ENCODE measurements around the gene SH3PXD2A. TPM values are rescaled to one million over a fixed set of nuclear protein-coding genes. Genes with fewer than 3 reads are reported as not detected.

Gene SH3PXD2A
- polyA plus RNA-seq, 1 experiment = 50.2 TPM

GRCh38 chr10:103605359-103606096, 249.8 kb downstream of the SH3PXD2A start:
- no peak overlapping the region for H3K4me3 ChIP-seq (ENCODE audit: low read depth, low read length)
- TF ChIP-seq, protein P1, sequence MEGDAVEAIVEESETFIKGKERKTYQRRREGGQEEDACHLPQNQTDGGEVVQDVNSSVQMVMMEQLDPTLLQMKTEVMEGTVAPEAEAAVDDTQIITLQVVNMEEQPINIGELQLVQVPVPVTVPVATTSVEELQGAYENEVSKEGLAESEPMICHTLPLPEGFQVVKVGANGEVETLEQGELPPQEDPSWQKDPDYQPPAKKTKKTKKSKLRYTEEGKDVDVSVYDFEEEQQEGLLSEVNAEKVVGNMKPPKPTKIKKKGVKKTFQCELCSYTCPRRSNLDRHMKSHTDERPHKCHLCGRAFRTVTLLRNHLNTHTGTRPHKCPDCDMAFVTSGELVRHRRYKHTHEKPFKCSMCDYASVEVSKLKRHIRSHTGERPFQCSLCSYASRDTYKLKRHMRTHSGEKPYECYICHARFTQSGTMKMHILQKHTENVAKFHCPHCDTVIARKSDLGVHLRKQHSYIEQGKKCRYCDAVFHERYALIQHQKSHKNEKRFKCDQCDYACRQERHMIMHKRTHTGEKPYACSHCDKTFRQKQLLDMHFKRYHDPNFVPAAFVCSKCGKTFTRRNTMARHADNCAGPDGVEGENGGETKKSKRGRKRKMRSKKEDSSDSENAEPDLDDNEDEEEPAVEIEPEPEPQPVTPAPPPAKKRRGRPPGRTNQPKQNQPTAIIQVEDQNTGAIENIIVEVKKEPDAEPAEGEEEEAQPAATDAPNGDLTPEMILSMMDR (IDR thresholded peaks at IDR 0.05; ENCODE audit: insufficient read depth, low read depth, low read length) = peak; percentile 90
- CTCF ChIA-PET = interaction anchor here (0.5 to 2.9 kb wide), 26 partner anchors 10 to 484 kb away, joined by 3 to 53 read pairs (median 4); no protein-coding TSS in a partner anchor
- H3K36me3 ChIP-seq (ENCODE audit: control insufficient read depth, insufficient read depth, low read length) = peaks cover 51% of the 10 kb centered on the region
- POLR2A ChIA-PET = no interaction called here
- no peaks in the 10 kb centered on the region for H3K27me3 ChIP-seq (ENCODE audit: control insufficient read depth, insufficient read depth, low read length)
- DNase-seq (ENCODE audit: low read depth) = no peak

DNA sequence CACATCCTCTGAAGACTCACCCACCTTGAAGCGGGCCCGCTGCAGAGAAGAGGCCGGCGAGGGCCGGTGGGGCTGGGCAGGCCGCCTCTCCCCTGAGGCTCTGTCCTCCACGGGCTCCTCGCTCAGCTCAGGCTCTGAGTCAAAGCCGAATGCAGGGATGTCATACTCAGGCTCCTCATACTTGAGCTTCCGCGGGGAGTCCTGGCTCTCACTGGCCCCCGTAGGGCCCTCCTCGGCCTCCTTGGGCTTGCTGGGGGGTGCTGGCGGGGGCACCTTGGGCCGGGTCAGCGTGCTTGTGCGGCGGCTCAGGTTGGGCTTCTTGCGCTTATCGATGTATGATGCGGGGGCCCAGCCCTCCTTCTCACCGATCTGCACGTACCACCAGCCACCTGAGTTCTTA, 252.0 kb downstream of the SH3PXD2A start:
- Histone ChIP-seq H3K4me3 (ENCODE audit: low read depth, low read length) (no peak overlapping the region), H3K27me3 (ENCODE audit: control insufficient read depth, insufficient read depth, low read length) (no peaks in the 10 kb centered on the region), H3K36me3 (ENCODE audit: control insufficient read depth, insufficient read depth, low read length) (peaks cover 39% of the 10 kb centered on the region)
- CTCF ChIA-PET = interaction anchor here (5.9 kb wide), 1 partner anchor 84 kb away, joined by 98 read pairs; no protein-coding TSS in a partner anchor
- TF ChIP-seq, protein P1 (IDR thresholded peaks at IDR 0.05; ENCODE audit: insufficient read depth, low read depth, low read length) = no peak
- POLR2A ChIA-PET = no interaction called here
- no peak for DNase-seq (ENCODE audit: low read depth)

GRCh38 chr10:103602852-103603155, 252.6 kb downstream of the SH3PXD2A start:
- no peak for DNase-seq (ENCODE audit: low read depth)
- Histone ChIP-seq H3K36me3 (ENCODE audit: control insufficient read depth, insufficient read depth, low read length) (peaks cover 39% of the 10 kb centered on the region), H3K4me3 (ENCODE audit: low read depth, low read length) (no peak overlapping the region), H3K27me3 (ENCODE audit: control insufficient read depth, insufficient read depth, low read length) (no peaks in the 10 kb centered on the region)
- TF ChIP-seq, protein P1 (IDR thresholded peaks at IDR 0.05; ENCODE audit: insufficient read depth, low read depth, low read length) = no peak
- POLR2A ChIA-PET = no interaction called here
- CTCF ChIA-PET = interaction anchor here (1.1 to 5.9 kb wide), 3 partner anchors 11 to 84 kb away, joined by 3 to 98 read pairs (median 3); no protein-coding TSS in a partner anchor

DNA sequence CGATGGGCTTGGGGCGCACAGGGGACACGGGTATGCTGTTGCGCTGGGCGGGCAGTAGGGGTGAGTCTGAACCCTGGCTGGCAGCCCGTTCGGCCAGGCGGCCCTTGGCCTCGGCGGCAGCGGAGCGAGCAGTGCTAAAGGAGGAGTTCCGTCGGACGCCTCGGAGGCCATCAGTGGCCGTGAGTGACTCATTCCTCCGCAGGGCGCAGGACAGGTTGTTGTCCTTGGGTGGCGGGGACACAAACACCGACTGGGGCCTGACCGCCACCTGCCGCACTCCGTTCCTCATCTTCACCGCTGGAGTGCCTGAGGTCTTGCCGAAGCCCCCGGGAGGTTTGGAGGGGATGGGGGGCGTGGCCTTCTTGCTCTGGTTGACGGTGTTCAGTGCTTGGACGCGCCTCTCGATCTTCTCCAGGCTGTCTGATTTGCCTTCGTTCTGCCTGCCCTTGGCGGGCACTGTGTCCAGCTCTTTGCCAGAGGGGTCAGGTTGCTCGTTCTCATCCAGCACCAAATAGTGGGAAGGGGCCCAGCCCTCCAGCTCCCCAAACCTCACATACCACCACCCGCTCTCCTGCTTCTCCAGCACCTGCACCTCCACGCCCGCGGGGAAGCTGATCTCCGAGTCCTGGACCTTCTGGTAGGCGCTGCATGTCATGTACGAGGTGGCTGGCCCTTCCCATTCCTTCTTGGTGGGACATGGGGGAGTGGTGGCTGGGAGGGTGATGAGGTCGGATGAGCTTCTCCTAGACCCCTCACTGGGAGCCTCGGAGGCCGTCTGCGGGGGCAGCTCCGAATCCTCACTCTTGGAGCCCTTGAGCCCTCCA, 253.1 kb downstream of the SH3PXD2A start:
- Histone ChIP-seq H3K27me3 (ENCODE audit: control insufficient read depth, insufficient read depth, low read length) (no peaks in the 10 kb centered on the region), H3K36me3 (ENCODE audit: control insufficient read depth, insufficient read depth, low read length) (peaks cover 40% of the 10 kb centered on the region), H3K4me3 (ENCODE audit: low read depth, low read length) (no peak overlapping the region)
- CTCF ChIA-PET = interaction anchor here (1.1 to 5.9 kb wide), 3 partner anchors 12 to 85 kb away, joined by 3 to 98 read pairs (median 3); no protein-coding TSS in a partner anchor
- POLR2A ChIA-PET = no interaction called here
- no peak for DNase-seq (ENCODE audit: low read depth)
- TF ChIP-seq, protein P1 (IDR thresholded peaks at IDR 0.05; ENCODE audit: insufficient read depth, low read depth, low read length) = no peak

- Histone ChIP-seq H3K27me3 (ENCODE audit: control insufficient read depth, insufficient read depth, low read length) (no peaks in the 10 kb centered on the region), H3K36me3 (ENCODE audit: control insufficient read depth, insufficient read depth, low read length) (peaks cover 40% of the 10 kb centered on the region), H3K4me3 (ENCODE audit: low read depth, low read length) (no peak overlapping the region)
- TF ChIP-seq, protein P1 (IDR thresholded peaks at IDR 0.05; ENCODE audit: insufficient read depth, low read depth, low read length) = no peak
- CTCF ChIA-PET = interaction anchor here (1.6 to 5.9 kb wide), 2 partner anchors 86 to 284 kb away, joined by 4 to 98 read pairs; no protein-coding TSS in a partner anchor
- DNase-seq (ENCODE audit: low read depth) = no peak
- POLR2A ChIA-PET = no interaction called here
These were observed 254.3 kb downstream of the SH3PXD2A start for GRCh38 chr10:103600956-103601569.

All from BJ (cell line).